GM23338 (cell line): Measurements from ENCODE around the gene UBE3B. TPM values are rescaled to one million over a fixed set of nuclear protein-coding genes. Genes with fewer than 3 reads are reported as not detected.

Source experiments
- ATAC-seq: fragments of 200-7000 bp; cut with Tn5 transposase; 3 replicates; pipeline ENCODE4 v1.9.1; 2020
- DNase-seq: peaks from one replicate; pipeline ENCODE4 v3.0.0-alpha.2; 2015; ENCODE audit warnings: low spot score
- H2AFZ ChIP-seq: fragments of 200-600 bp; sonication (generic); 2 replicates; pipeline ENCODE4 v1.8.0; 2016; ENCODE audit warnings: antibody characterized with exemption, mild to moderate bottlenecking, moderate library complexity
- H3F3A ChIP-seq: fragments of 200-600 bp; sonication (generic); replicated peaks from 2 replicates; pipeline ENCODE4 v1.8.0; 2017; ENCODE audit warnings: antibody characterized with exemption, mixed run types, low read depth
- H3K27ac ChIP-seq: fragments of 200-600 bp; sonication (generic); 2 replicates; pipeline ENCODE4 v1.6.1; 2016; ENCODE audit warnings: low read depth
- H3K27me3 ChIP-seq: fragments of 200-600 bp; sonication (generic); 2 replicates; pipeline ENCODE4 v1.8.0; 2016; ENCODE audit warnings: mild to moderate bottlenecking, mixed run types, moderate library complexity; ENCODE audit not compliant: insufficient read depth
- H3K36me3 ChIP-seq: fragments of 200-600 bp; sonication (generic); 2 replicates; pipeline ENCODE4 v1.8.0; 2016; ENCODE audit warnings: mild to moderate bottlenecking; ENCODE audit not compliant: insufficient read depth
- H3K4me1 ChIP-seq: fragments of 200-600 bp; sonication (generic); 2 replicates; pipeline ENCODE4 v1.8.0; 2016; ENCODE audit warnings: mild to moderate bottlenecking, moderate library complexity; ENCODE audit not compliant: insufficient read depth
- H3K4me2 ChIP-seq: fragments of 200-600 bp; sonication (generic); 2 replicates; pipeline ENCODE4 v1.7.1; 2017; ENCODE audit warnings: mixed run types
- H3K4me3 ChIP-seq: fragments of 200-600 bp; sonication (generic); 2 replicates; pipeline ENCODE4 v1.6.1; 2016; ENCODE audit warnings: mixed run types
- H3K79me2 ChIP-seq: fragments of 200-600 bp; sonication (generic); replicated peaks from 2 replicates; pipeline ENCODE4 v1.8.0; 2017; ENCODE audit warnings: mild to moderate bottlenecking; ENCODE audit not compliant: insufficient read depth
- H3K9me2 ChIP-seq: fragments of 200-600 bp; sonication (generic); 2 replicates; pipeline ENCODE4 v1.8.0; 2017; ENCODE audit not compliant: insufficient read depth
- H4K20me1 ChIP-seq: fragments of 200-600 bp; sonication (generic); replicated peaks from 2 replicates; pipeline ENCODE4 v1.8.0; 2017; ENCODE audit warnings: mild to moderate bottlenecking; ENCODE audit not compliant: insufficient read depth
- H3K27ac Mint-ChIP-seq: 2 replicates; pipeline ENCODE4 v1.8.0; 2020; ENCODE audit warnings: inconsistent platforms, mild to moderate bottlenecking, moderate library complexity, mixed read lengths
- H3K27me3 Mint-ChIP-seq: 3 replicates; pipeline ENCODE4 v1.8.0; 2022; ENCODE audit warnings: low read depth, mild to moderate bottlenecking, moderate library complexity, mixed read lengths, inconsistent platforms; ENCODE audit not compliant: insufficient read depth, poor library complexity
- H3K36me3 Mint-ChIP-seq: 3 replicates; pipeline ENCODE4 v1.8.0; 2021; ENCODE audit warnings: low read depth, mild to moderate bottlenecking, inconsistent platforms, moderate library complexity, mixed read lengths
- H3K4me1 Mint-ChIP-seq: 3 replicates; pipeline ENCODE4 v1.8.0; 2020; ENCODE audit warnings: mild to moderate bottlenecking, inconsistent platforms, mixed read lengths
- H3K4me3 Mint-ChIP-seq: 3 replicates; pipeline ENCODE4 v1.8.0; 2021; ENCODE audit warnings: moderate library complexity, mild to moderate bottlenecking, inconsistent platforms, mixed read lengths
- H3K9me3 Mint-ChIP-seq: 3 replicates; pipeline ENCODE4 v1.8.0; 2020; ENCODE audit warnings: moderate library complexity, mild to moderate bottlenecking, inconsistent platforms, mixed read lengths
- CREB1 ChIP-seq: fragments of 250-450 bp; sonication (Bioruptor Pico); IDR thresholded peaks from 2 replicates; pipeline ENCODE4 v1.5.0; 2020; ENCODE audit warnings: low read depth, mild to moderate bottlenecking, moderate library complexity
- CTCF ChIP-seq, 2 experiments: fragments of 200-600 bp in 1 of 2; sonication (generic) in 1 of 2; conservative IDR thresholded peaks; 2 replicates each; pipeline versions ENCODE4 v1.5.1 to v1.6.1; 2016 to 2017; ENCODE audit warnings: antibody characterized with exemption in 2 of 2, low read depth in 2 of 2, mild to moderate bottlenecking in 2 of 2, moderate library complexity in 1 of 2
- EZH2phosphoT487 ChIP-seq: fragments of 200-600 bp; sonication (generic); IDR thresholded peaks from one replicate; pipeline ENCODE4 v1.8.1; 2018; ENCODE audit warnings: antibody characterized with exemption; ENCODE audit not compliant: unreplicated experiment
- POLR2AphosphoS5 ChIP-seq: IDR thresholded peaks from 2 replicates; pipeline ENCODE4 v1.6.1; 2016; ENCODE audit warnings: antibody characterized with exemption, low read depth
- REST ChIP-seq: IDR thresholded peaks from one replicate; pipeline ENCODE4 v1.6.1; 2018; ENCODE audit warnings: antibody characterized with exemption; ENCODE audit not compliant: unreplicated experiment
- STAT1 ChIP-seq: IDR thresholded peaks from one replicate; pipeline ENCODE4 v1.6.1; 2016; ENCODE audit warnings: antibody characterized with exemption; ENCODE audit not compliant: unreplicated experiment
- ZNF114 ChIP-seq: fragments of 250-450 bp; sonication (Bioruptor Pico); IDR thresholded peaks from 2 replicates; pipeline ENCODE4 v1.5.0; 2020; ENCODE audit warnings: mild to moderate bottlenecking, moderate library complexity
- ZNF331 ChIP-seq: fragments of 250-450 bp; sonication (Bioruptor Pico); IDR thresholded peaks from 2 replicates; pipeline ENCODE4 v1.5.0; 2020; ENCODE audit warnings: low read depth, mild to moderate bottlenecking, moderate library complexity
- polyA plus RNA-seq: library from polyadenylated mRNA; unstranded; fragments of >200 nt; fragmentation: Nextera tagmentation; extraction: Ambion mirVana; gene quantifications from 2 replicates; pipeline ENCODE4 v1.2.1, GENCODE V29; 2016
- total RNA-seq: library from RNA; depleted of rRNA; stranded (reverse); fragments of >200 nt; shearing (Covaris generic); gene quantifications from 2 replicates; pipeline ENCODE4 v1.2.3, GENCODE V29; 2014

The UBE3B gene
- total and polyA plus RNA-seq, 2 experiments from 2014 or later: 20.8 TPM

GRCh38 chr12:109460538-109460937 lies 16.9 kb upstream of the UBE3B start:
- no peak for DNase-seq

GRCh38 chr12:109461049-109461845 lies 16.2 kb upstream of the UBE3B start:
- Histone ChIP-seq H3K36me3 (peaks cover 12% of the 10 kb centered on the region), H3F3A (peaks cover 11% of the 10 kb centered on the region; the same call in 1 of the 2 replicates), H3K79me2 (peaks cover 88% of the 10 kb centered on the region), H3K9me2 (no peaks in the 10 kb centered on the region), H3K4me2 (peak overlapping the region; percentile 50), H3K27me3 (no peaks in the 10 kb centered on the region), H3K4me3 (no peak overlapping the region; the same call in 1 of the 2 replicates), H3K27ac (peak overlapping the region; percentile 89), H3K4me1 (peaks cover 84% of the 10 kb centered on the region), H4K20me1 (peaks cover 9% of the 10 kb centered on the region; the same call in 1 of the 2 replicates), H2AFZ (no peak overlapping the region)
- Mint-ChIP-seq H3K9me3 (no peaks in the 10 kb centered on the region), H3K27me3 (peaks cover 13% of the 10 kb centered on the region), H3K27ac (peak overlapping the region; percentile 90), H3K4me1 (peaks cover 90% of the 10 kb centered on the region), H3K36me3 (peaks cover 29% of the 10 kb centered on the region), H3K4me3 (no peak overlapping the region; the same call in 2 of the 3 replicates)
- no peak for TF ChIP-seq ZNF331 (CRISPR knock-in tag)
- TF ChIP-seq ZNF114: no peak
- no peak for TF ChIP-seq EZH2phosphoT487
- TF ChIP-seq CTCF (conservative IDR thresholded peaks at IDR 0.05; ENCODE audit: low read depth in 2 of 2): no peak
- no peak for TF ChIP-seq STAT1
- ATAC-seq: no peak
- no peak for DNase-seq

More at GRCh38 chr12:109460538-109460937, 16.9 kb upstream of the UBE3B start:
- Histone ChIP-seq H3K27me3 (no peaks in the 10 kb centered on the region), H3K9me2 (no peaks in the 10 kb centered on the region), H2AFZ (no peak overlapping the region), H3F3A (peaks cover 11% of the 10 kb centered on the region; the same call in 1 of the 2 replicates), H3K4me1 (peaks cover 81% of the 10 kb centered on the region), H3K27ac (peak overlapping the region; percentile 89), H3K4me2 (peak overlapping the region; percentile 50; the same call in 1 of the 2 replicates), H3K79me2 (peaks cover 81% of the 10 kb centered on the region), H3K36me3 (peaks cover 19% of the 10 kb centered on the region), H4K20me1 (peaks cover 6% of the 10 kb centered on the region; the same call in 1 of the 2 replicates), H3K4me3 (no peak overlapping the region)
- H3K27ac Mint-ChIP-seq: peak overlapping the region; percentile 74
- peaks cover 13% of the 10 kb centered on the region for H3K27me3 Mint-ChIP-seq
- ATAC-seq: no peak
- H3K4me3 Mint-ChIP-seq: no peak overlapping the region
- H3K36me3 Mint-ChIP-seq: peaks cover 36% of the 10 kb centered on the region
- H3K9me3 Mint-ChIP-seq: no peaks in the 10 kb centered on the region
- peaks cover 85% of the 10 kb centered on the region for H3K4me1 Mint-ChIP-seq
- TF ChIP-seq CREB1 (no peak), POLR2AphosphoS5 (no peak), REST (no peak), EZH2phosphoT487 (no peak)
